NCI-H2081 (cell line): ENCODE results near the gene TRAPPC6A.

Source experiments
- DNase-seq, 2 experiments: peaks; one replicate each; lab custom pipeline; 2025; lab: John Stamatoyannopoulos, UW

TRAPPC6A gene

GRCh38 chr19:45149129-45149528 is 28.9 kb downstream of the TRAPPC6A start:
- no peak for DNase-seq

- DNase-seq: no peak
Measured at GRCh38 chr19:45147835-45148676, 30.0 kb downstream of the TRAPPC6A start.

- DNase-seq: no peak
Measured at GRCh38 chr19:45146741-45147205, 31.3 kb downstream of the TRAPPC6A start.

GRCh38 chr19:45146251-45146650 is 31.8 kb downstream of the TRAPPC6A start:
- no peak for DNase-seq

- DNase-seq: no peak
Measured at GRCh38 chr19:45145270-45146189, 32.5 kb downstream of the TRAPPC6A start.

GRCh38 chr19:45144431-45145269 is 33.4 kb downstream of the TRAPPC6A start:
- no peak for DNase-seq

GRCh38 chr19:45142726-45143110 is 35.3 kb downstream of the TRAPPC6A start:
- no peak for DNase-seq

- no peak for DNase-seq
Measured at GRCh38 chr19:45142016-45142725, 35.9 kb downstream of the TRAPPC6A start.

- no peak for DNase-seq
Measured at GRCh38 chr19:45141203-45141900, 36.7 kb downstream of the TRAPPC6A start.

- DNase-seq: no peak
Measured at GRCh38 chr19:45140533-45140932, 37.5 kb downstream of the TRAPPC6A start.

GRCh38 chr19:45140144-45140503 is 37.9 kb downstream of the TRAPPC6A start:
- DNase-seq: no peak

GRCh38 chr19:45139286-45140143 is 38.5 kb downstream of the TRAPPC6A start:
- no peak for DNase-seq

GRCh38 chr19:45138303-45138751 is 39.7 kb downstream of the TRAPPC6A start:
- DNase-seq: peak in 1 of 2 experiments; percentile 30

GRCh38 chr19:45137179-45137761 is 40.8 kb downstream of the TRAPPC6A start:
- peak; percentile 88 to 95 for DNase-seq

GRCh38 chr19:45136507-45137178 is 41.4 kb downstream of the TRAPPC6A start:
- DNase-seq: peak in 1 of 2 experiments; percentile 29

GRCh38 chr19:45135176-45135885 is 42.7 kb downstream of the TRAPPC6A start:
- no peak for DNase-seq

- no peak for DNase-seq
Measured at GRCh38 chr19:45133661-45134060, 44.4 kb downstream of the TRAPPC6A start.
